ENCODE data around the gene CAPN8.

DNA sequence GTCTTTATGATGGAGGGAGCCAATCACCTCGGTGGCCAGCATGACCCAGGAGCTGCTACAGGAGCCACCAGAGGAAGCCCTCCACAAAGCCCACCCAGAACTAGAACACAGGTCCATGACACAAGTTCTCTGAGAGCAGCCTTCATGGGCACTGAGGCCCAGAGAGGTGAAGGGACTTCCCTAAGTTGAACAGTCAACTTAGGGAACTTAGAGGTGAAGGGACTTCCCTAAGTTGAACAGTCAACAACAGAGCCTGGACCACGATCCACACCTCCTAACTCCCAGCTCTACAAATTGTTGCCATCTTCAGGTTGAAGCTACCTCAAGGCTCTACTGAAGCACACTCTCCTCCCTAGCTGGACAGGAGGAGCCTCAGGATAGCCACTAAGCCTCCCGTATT, 139.5 kb downstream of the CAPN8 start:
- no peak for TF ChIP-seq CTCF (IDR thresholded peaks at IDR 0.05)
- TF ChIP-seq POLR2A (IDR thresholded peaks at IDR 0.05): no peak

All from right lobe of liver (tissue), 4 donors.